HepG2 (cell line): Measurements from ENCODE around the gene AGAP1. TPM values are rescaled to one million over a fixed set of nuclear protein-coding genes. Genes with fewer than 3 reads are reported as not detected.

Experiments
- ATF7-NPFF ChIP-seq: sonication (generic); formaldehyde crosslinking; IDR thresholded peaks from 2 replicates; pipeline ENCODE4 v1.8.1; 2023; ENCODE audit warnings: mild to moderate bottlenecking, low read depth, missing genetic modification reagents, moderate library complexity
- CC2D1A ChIP-seq: sonication (generic); formaldehyde crosslinking; IDR thresholded peaks from 2 replicates; pipeline ENCODE4 v1.8.1; 2023; ENCODE audit warnings: mild to moderate bottlenecking, missing genetic modification reagents
- CEBPB ChIP-seq: IDR thresholded peaks from 2 replicates; pipeline ENCODE4 v1.6.1; 2011; ENCODE audit warnings: low read depth, low read length, improper control_type of control experiment, borderline replicate concordance
- FOSL1 ChIP-seq: sonication (generic); formaldehyde crosslinking; IDR thresholded peaks from 2 replicates; pipeline ENCODE4 v1.9.0; 2021; ENCODE audit warnings: missing genetic modification reagents, borderline replicate concordance
- FOSL2 ChIP-seq: sonication (generic); formaldehyde crosslinking; IDR thresholded peaks from 2 replicates; pipeline ENCODE4 v1.4.0; 2020; ENCODE audit warnings: missing genetic modification reagents
- HMG20B ChIP-seq: conservative IDR thresholded peaks from 2 replicates; pipeline ENCODE4 v1.6.1; 2016; ENCODE audit warnings: missing genetic modification reagents, missing compliant biosample characterization
- IRX3 ChIP-seq: sonication (generic); formaldehyde crosslinking; IDR thresholded peaks from 2 replicates; pipeline ENCODE4 v1.8.1; 2023; ENCODE audit warnings: mild to moderate bottlenecking, low read depth, missing genetic modification reagents, borderline replicate concordance
- KAT7 ChIP-seq: IDR thresholded peaks from 2 replicates; pipeline ENCODE4 v1.6.1; 2018; ENCODE audit warnings: borderline replicate concordance, missing compliant biosample characterization
- MZF1 ChIP-seq: sonication (generic); formaldehyde crosslinking; IDR thresholded peaks from 2 replicates; pipeline ENCODE4 v1.8.1; 2023; ENCODE audit warnings: mild to moderate bottlenecking, missing genetic modification reagents, borderline replicate concordance
- PCBP2 ChIP-seq: fragments of 200-400 bp; formaldehyde crosslinking; optimal IDR thresholded peaks from 2 replicates; pipeline ENCODE3; 2018; ENCODE audit warnings: low read length, low read depth; ENCODE audit not compliant: poor library complexity, severe bottlenecking
- REL ChIP-seq: sonication (generic); formaldehyde crosslinking; conservative IDR thresholded peaks from 2 replicates; pipeline ENCODE4 v1.8.0; 2022; ENCODE audit warnings: mild to moderate bottlenecking, missing genetic modification reagents, moderate library complexity
- SIX4 ChIP-seq: sonication (generic); formaldehyde crosslinking; IDR thresholded peaks from 2 replicates; pipeline ENCODE4 v1.4.0; 2020; ENCODE audit warnings: missing genetic modification reagents
- THYN1 ChIP-seq: sonication (generic); formaldehyde crosslinking; IDR thresholded peaks from 2 replicates; pipeline ENCODE4 v1.8.1; 2023; ENCODE audit warnings: low read depth, mild to moderate bottlenecking, moderate library complexity, missing genetic modification reagents, borderline replicate concordance
- ZFX ChIP-seq: sonication (generic); formaldehyde crosslinking; IDR thresholded peaks from 2 replicates; pipeline ENCODE4 v1.4.0; 2020; ENCODE audit warnings: mild to moderate bottlenecking, low read depth, missing genetic modification reagents, moderate library complexity
- ZNF773 ChIP-seq: sonication (generic); formaldehyde crosslinking; IDR thresholded peaks from 2 replicates; pipeline ENCODE4 v1.4.0; 2020; ENCODE audit warnings: missing genetic modification reagents, borderline replicate concordance
- polyA plus RNA-seq, 8 experiments: library from polyadenylated mRNA; depleted of rRNA in 3 of 8; stranded (reverse) in 7 of 8; unstranded in 1 of 8; fragments of >200 nt; fragmentation: Illumina TruSeq in 4 of 8; extraction: Trizol in 4 of 8; gene quantifications; 2 replicates each; pipeline versions ENCODE4 v1.2.1 to v1.2.3, GENCODE V29; 2011 to 2016; ENCODE audit warnings: low read depth in 4 of 8, missing spikeins in 1 of 8, mixed read lengths in 1 of 8; ENCODE audit not compliant: insufficient read depth in 1 of 8
- total RNA-seq, 5 experiments: library from RNA; depleted of rRNA; stranded (reverse); fragments of >200 nt; fragmentation: Illumina TruSeq; extraction: Trizol; gene quantifications; 2 replicates each; pipeline ENCODE4 v1.2.3, GENCODE V29; 2016; ENCODE audit warnings: low read depth in 1 of 5
- TF ChIP-seq, protein P1 (sequence below): sonication (generic); formaldehyde crosslinking; IDR thresholded peaks from 2 replicates; pipeline ENCODE4 v1.5.0; 2020; ENCODE audit warnings: mild to moderate bottlenecking, missing genetic modification reagents, moderate library complexity
- TF ChIP-seq, protein P2 (sequence below): sonication (generic); formaldehyde crosslinking; IDR thresholded peaks from 2 replicates; pipeline ENCODE4 v1.5.0; 2020; ENCODE audit warnings: missing genetic modification reagents
- TF ChIP-seq, protein P3 (sequence below): sonication (generic); formaldehyde crosslinking; IDR thresholded peaks from 2 replicates; pipeline ENCODE4 v1.4.0; 2020; ENCODE audit warnings: missing genetic modification reagents; ENCODE audit errors: not compliant biosample characterization
- TF ChIP-seq, protein P4 (sequence below): sonication (generic); formaldehyde crosslinking; IDR thresholded peaks from 2 replicates; pipeline ENCODE4 v1.8.1; 2022; ENCODE audit warnings: mild to moderate bottlenecking, missing genetic modification reagents
- TF ChIP-seq, protein P5 (sequence below): sonication (generic); formaldehyde crosslinking; IDR thresholded peaks from 2 replicates; pipeline ENCODE4 v1.8.0; 2022; ENCODE audit warnings: missing genetic modification reagents, mild to moderate bottlenecking, inconsistent platforms, borderline replicate concordance

Gene AGAP1
- total and polyA plus RNA-seq, 2 of the 13 experiments (the other 11 are each of a cell fraction or from before 2014, with no cell fraction given): 21.2 to 32.7 TPM

DNA sequence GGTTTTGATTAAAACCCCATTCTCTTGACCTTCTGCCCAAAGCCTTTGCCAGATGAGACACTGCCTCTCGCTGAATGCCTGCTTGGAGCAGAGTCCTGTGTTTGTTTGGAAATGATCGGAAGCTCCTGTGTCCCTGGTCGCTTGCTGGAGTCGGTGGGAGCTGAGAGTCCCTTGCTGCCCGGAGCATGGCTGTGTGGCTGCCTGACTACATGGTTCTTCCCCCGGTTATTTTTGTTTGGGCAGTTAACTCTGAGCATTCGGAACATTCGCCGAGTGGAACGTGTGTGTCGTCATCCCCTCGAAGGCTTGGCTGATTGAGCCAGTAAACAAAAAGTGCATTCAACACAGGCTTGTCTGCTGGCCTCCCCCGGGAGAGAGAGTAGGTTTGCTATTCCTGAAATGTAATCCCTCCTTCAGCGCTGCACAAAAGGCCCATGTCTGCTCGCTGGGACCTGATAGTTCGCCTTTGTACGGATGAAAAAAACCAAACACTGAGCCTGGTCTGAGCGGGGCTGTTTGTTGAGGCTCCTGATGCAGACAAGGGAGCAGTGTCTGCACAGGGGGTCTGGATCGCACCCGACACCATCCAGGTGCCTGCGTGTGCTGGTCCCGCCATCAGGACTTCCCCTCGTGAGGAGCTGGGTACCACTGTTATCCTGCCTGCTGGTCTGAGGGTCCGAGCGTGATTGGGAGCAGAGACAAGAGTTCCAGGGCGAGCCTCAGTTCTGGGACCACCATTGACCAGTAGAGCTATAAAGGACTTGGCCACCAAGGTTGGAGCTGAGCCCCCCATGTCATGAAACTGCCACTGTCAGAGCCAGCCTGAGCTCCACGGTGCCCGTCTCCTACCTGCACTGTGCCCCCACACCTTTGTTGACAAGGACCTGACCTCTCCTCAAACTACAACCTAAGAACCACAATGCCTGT lies 83.8 kb downstream of the AGAP1 start (continued):
- TF ChIP-seq, protein P1, sequence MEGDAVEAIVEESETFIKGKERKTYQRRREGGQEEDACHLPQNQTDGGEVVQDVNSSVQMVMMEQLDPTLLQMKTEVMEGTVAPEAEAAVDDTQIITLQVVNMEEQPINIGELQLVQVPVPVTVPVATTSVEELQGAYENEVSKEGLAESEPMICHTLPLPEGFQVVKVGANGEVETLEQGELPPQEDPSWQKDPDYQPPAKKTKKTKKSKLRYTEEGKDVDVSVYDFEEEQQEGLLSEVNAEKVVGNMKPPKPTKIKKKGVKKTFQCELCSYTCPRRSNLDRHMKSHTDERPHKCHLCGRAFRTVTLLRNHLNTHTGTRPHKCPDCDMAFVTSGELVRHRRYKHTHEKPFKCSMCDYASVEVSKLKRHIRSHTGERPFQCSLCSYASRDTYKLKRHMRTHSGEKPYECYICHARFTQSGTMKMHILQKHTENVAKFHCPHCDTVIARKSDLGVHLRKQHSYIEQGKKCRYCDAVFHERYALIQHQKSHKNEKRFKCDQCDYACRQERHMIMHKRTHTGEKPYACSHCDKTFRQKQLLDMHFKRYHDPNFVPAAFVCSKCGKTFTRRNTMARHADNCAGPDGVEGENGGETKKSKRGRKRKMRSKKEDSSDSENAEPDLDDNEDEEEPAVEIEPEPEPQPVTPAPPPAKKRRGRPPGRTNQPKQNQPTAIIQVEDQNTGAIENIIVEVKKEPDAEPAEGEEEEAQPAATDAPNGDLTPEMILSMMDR: no peak; the same call in 1 of the 2 replicates
- TF ChIP-seq, protein P2, sequence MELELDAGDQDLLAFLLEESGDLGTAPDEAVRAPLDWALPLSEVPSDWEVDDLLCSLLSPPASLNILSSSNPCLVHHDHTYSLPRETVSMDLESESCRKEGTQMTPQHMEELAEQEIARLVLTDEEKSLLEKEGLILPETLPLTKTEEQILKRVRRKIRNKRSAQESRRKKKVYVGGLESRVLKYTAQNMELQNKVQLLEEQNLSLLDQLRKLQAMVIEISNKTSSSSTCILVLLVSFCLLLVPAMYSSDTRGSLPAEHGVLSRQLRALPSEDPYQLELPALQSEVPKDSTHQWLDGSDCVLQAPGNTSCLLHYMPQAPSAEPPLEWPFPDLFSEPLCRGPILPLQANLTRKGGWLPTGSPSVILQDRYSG: no peak
- TF ChIP-seq ZNF773 (CRISPR knock-in tag) (no peak), FOSL2 (CRISPR knock-in tag) (peak; percentile 35; the same call in 1 of the 2 replicates), THYN1 (no peak), PCBP2 (no peak), ZFX (peak; percentile 67), CEBPB (peak; percentile 63; the same call in 1 of the 2 replicates), HMG20B (CRISPR knock-in tag) (no peak), CC2D1A (CRISPR knock-in tag) (no peak), SIX4 (CRISPR knock-in tag) (no peak), FOSL1 (CRISPR knock-in tag) (no peak), ATF7-NPFF (CRISPR knock-in tag) (no peak), KAT7 (CRISPR knock-in tag) (no peak), IRX3 (CRISPR knock-in tag) (no peak), REL (CRISPR knock-in tag) (no peak), MZF1 (CRISPR knock-in tag) (no peak)
- TF ChIP-seq, protein P3, sequence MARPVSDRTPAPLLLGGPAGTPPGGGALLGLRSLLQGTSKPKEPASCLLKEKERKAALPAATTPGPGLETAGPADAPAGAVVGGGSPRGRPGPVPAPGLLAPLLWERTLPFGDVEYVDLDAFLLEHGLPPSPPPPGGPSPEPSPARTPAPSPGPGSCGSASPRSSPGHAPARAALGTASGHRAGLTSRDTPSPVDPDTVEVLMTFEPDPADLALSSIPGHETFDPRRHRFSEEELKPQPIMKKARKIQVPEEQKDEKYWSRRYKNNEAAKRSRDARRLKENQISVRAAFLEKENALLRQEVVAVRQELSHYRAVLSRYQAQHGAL (CRISPR knock-in tag): no peak
- TF ChIP-seq, protein P4, sequence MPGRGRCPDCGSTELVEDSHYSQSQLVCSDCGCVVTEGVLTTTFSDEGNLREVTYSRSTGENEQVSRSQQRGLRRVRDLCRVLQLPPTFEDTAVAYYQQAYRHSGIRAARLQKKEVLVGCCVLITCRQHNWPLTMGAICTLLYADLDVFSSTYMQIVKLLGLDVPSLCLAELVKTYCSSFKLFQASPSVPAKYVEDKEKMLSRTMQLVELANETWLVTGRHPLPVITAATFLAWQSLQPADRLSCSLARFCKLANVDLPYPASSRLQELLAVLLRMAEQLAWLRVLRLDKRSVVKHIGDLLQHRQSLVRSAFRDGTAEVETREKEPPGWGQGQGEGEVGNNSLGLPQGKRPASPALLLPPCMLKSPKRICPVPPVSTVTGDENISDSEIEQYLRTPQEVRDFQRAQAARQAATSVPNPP (CRISPR knock-in tag): no peak
- TF ChIP-seq, protein P5, sequence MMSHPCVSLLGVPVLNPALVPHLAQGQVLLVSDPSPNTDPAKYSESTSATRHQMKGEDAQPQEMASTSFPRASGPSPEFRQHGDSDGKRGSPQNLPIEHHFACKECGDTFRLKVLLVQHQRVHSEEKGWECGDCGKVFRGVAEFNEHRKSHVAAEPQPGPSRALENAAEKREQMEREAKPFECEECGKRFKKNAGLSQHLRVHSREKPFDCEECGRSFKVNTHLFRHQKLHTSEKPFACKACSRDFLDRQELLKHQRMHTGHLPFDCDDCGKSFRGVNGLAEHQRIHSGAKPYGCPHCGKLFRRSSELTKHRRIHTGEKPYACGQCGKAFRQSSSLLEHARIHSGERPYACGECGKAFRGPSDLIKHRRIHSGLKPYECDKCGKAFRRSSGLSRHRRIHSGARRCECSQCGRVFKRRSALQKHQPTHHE (CRISPR knock-in tag): no peak
